ENCODE measurements around the gene DMXL1.

- TF ChIP-seq, protein P1, sequence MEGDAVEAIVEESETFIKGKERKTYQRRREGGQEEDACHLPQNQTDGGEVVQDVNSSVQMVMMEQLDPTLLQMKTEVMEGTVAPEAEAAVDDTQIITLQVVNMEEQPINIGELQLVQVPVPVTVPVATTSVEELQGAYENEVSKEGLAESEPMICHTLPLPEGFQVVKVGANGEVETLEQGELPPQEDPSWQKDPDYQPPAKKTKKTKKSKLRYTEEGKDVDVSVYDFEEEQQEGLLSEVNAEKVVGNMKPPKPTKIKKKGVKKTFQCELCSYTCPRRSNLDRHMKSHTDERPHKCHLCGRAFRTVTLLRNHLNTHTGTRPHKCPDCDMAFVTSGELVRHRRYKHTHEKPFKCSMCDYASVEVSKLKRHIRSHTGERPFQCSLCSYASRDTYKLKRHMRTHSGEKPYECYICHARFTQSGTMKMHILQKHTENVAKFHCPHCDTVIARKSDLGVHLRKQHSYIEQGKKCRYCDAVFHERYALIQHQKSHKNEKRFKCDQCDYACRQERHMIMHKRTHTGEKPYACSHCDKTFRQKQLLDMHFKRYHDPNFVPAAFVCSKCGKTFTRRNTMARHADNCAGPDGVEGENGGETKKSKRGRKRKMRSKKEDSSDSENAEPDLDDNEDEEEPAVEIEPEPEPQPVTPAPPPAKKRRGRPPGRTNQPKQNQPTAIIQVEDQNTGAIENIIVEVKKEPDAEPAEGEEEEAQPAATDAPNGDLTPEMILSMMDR (IDR thresholded peaks at IDR 0.05): no peak
- TF ChIP-seq POLR2A (IDR thresholded peaks at IDR 0.05) (no peak), POLR2AphosphoS5 (IDR thresholded peaks at IDR 0.05; ENCODE audit: insufficient read depth in 1 of 2, low read depth in 1 of 2) (no peak)
Measured at GRCh38 chr5:119088438-119088837, 17.6 kb downstream of the DMXL1 start.

Measured in vagina (tissue), 2 donors.